NCI-H748 treated with DMSO at 0.1 percent for 48 hours (cell line): ENCODE data around the gene ZNF33B.
A peak's percentile ranks its signal among the peaks of the same experiment; 100 is the strongest.
"Not testable (repeated sequence)": the region's sequence is repeated elsewhere in the genome, so short reads cannot be mapped to it uniquely, and the experiment has no call there.

Source experiments
- DNase-seq: peaks from one replicate; lab custom pipeline; 2025; lab: John Stamatoyannopoulos, UW

The ZNF33B gene

GRCh38 chr10:42638055-42638820 lies at the start of gene ZNF33B:
ZNF33B (minus strand) TSS chr10:42638570; CDS start chr10:42636928, 1,642 bp downstream.
- DNase-seq = peak; percentile 78

DNA sequence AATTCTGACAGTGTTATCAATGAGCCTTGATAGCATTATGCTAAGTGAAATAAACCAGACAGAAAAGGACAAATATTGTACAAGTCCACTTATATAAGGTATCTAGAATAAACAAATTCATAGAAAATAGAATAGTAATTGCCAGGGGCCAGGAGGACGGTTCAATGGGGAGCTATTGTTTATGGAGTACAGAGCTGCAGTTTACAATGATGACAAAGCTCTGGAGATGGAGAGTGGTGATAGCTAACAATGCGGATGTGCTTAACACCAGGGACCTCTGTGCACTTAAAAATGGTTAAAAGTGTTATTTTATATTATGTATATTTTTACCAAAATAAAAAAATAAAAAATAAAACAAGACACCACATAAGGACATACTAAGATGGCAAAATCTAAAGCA lies 46.1 kb upstream of the ZNF33B start:
- no peak for DNase-seq

GRCh38 chr10:42680267-42680666 lies 41.9 kb upstream of the ZNF33B start:
- no peak for DNase-seq

DNA sequence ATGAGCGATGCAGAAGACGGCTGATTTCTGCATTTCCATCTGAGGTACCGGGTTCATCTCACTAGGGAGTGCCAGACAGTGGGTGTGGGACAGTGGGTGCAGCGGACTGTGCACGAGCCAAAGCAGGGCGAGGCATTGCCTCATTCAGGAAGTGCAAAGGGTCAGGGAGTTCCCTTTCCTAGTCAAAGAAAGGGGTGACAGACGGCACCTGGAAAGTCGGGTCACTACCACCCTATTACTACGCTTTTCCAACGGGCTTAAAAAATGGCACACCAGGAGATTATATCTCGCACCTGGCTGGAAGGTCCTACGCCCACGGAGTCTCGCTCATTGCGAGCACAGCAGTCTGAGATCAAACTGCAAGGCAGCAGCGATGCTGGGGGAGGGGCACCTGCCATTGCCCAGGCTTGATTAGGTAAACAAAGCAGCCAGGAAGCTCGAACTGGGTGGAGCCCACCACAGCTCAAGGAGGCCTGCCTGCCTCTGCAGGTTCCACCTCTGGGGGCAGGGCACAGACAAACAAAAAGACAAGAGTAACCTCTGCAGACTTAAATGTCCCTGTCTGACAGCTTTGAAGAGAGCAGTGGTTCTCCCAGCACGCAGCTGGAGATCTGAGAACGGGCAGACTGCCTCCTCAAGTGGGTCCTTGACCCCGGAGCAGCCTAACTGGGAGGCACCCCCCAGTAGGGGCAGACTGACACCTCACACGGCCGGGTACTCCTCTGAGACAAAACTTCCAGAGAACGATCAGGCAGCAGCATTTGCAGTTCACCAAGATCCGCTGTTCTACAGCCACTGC lies 27.0 kb upstream of the ZNF33B start:
- DNase-seq = not testable (repeated sequence)

GRCh38 chr10:42654419-42654818 lies 16.0 kb upstream of the ZNF33B start:
- DNase-seq = no peak

DNA sequence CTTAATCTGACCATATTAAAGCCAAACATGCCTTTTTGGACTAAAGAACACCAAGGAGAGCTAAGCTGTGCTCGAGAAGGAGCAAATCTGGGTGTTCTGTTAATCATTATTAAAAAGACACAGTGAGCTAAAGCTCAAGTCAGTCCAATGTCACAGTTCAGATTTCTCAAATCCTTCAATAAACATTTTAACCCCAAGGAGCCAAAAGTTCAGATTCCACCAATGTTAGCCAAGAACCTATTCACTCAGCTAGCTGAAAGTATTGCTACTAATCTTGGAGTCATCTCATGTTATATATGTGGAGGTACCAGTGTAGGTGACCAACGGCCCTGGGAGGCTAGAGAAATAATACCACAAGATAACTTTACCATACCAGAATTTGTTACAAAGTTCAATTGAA lies 14.5 kb upstream of the ZNF33B start:
- DNase-seq = no peak

DNA sequence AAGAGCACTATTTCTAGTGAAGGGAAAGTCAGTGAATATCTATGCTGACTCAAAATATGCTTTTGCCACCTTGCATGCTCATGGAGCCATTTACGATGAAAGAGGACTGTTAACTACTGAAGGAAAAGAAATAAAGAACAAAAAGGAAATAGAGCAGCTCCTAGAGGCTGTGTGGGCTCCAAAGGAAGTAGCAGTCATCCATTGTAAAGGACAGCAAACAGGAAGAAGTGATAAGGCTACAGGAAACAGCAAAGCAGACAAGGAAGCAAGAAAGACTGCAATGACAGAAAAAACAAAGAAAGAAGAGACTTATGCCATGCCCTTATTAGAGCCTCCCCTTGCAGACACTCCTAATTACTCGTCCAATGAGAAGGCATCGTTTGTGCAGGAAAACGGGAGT lies 12.0 kb upstream of the ZNF33B start:
- no peak for DNase-seq

GRCh38 chr10:42648512-42648911 lies 10.1 kb upstream of the ZNF33B start:
- DNase-seq = no peak

DNA sequence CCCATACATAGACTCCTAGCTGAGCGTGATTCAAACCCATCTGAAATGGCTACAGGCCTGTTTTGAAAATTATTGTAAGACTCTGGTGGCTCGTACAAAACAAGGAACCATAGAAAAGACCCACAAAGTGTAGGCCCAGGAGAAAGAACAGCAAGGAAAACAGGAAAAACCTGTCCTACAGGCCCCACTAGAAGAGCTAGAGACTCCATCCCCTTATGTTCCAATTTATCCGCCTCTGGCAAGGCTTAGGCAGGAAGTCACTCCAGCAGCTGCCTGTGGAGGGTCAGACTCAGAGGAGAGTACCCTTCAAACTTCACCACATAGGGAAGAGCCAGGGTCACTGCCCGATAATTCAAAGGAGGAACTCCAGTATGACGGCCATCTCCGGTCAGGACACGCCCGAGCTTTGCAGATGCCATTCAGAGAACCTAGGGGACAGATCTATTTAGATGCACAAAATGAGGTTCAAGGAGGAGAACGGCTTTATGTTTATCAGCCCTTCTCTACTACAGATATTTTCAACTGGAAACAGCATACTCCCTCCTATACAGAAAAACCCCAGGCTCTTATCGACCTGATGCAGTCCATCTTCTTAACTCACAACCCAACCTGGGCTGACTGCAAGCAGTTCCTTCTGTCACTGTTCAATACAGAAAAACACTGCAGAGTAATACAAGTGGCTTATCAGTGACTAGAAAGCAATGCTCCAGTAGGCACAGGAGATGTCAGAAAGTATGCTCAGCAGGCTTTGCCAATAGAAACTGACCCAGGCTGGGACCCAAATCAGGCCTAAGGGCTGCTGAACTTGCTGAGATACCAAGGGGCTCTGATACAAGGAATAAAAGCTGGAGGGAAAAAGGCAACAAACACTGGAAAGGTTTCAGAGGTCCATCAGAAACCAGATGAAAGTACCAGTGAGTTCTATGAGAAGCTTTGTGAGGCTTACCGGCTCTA lies 8.6 kb upstream of the ZNF33B start:
- peak; percentile 46 for DNase-seq

DNA sequence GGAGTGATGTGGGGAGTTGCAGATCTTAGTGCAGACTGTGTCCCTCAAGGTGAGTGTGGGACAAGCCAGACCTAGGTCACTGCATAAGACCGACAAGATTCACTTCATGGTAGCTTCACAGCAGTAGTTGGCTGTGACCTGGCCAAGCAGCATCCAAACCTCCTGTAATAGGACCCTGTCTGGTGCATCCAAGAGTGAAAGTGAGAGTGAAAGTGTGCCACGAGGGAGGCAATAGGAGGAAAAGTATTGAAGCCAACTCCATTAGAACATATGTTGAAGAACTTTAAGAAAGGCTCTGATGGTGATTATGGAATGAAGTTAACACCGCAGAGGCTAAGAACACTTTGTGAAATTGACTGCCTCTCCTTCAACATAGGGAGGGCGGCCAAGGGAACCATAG lies 7.8 kb upstream of the ZNF33B start:
- DNase-seq = no peak

DNA sequence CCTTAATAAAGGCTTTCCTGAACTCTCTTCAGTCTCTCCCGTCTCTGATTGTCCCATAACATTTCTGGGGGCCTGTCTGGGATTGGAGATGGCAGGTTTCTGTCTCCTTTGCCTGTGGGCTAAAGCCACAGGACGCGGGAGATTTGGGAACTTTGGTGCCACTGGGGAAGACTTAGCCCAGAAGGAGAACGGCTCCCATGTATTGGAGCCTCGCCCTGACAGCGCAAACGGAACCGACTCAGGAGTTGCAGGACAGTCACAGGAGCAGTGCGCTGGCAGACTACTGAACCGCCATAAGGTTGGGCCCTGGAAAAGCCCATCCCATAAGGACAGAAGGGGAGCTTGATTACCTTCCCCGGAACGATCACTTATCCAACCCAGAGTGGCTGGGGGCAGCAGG lies 7.1 kb upstream of the ZNF33B start:
- DNase-seq = no peak

DNA sequence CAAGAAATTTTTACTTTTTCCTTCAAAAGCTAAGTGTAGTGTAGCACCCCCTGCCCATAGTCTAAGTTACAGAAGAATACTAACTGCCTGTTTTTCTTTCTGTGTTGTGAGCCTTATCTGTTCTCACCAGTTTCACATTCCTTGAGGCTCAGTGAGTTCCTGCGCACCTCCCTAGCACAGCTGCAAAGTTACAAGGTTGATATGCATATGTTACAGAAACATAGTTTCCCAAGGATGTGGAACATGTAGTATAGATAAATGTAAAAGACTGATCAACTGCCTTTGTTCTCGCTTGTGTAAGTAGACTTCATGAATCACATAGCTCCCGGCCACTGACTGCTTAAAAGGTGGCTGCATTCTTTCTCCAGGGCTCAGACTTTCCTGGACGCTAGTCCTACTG lies 6.7 kb upstream of the ZNF33B start:
- no peak for DNase-seq

DNA sequence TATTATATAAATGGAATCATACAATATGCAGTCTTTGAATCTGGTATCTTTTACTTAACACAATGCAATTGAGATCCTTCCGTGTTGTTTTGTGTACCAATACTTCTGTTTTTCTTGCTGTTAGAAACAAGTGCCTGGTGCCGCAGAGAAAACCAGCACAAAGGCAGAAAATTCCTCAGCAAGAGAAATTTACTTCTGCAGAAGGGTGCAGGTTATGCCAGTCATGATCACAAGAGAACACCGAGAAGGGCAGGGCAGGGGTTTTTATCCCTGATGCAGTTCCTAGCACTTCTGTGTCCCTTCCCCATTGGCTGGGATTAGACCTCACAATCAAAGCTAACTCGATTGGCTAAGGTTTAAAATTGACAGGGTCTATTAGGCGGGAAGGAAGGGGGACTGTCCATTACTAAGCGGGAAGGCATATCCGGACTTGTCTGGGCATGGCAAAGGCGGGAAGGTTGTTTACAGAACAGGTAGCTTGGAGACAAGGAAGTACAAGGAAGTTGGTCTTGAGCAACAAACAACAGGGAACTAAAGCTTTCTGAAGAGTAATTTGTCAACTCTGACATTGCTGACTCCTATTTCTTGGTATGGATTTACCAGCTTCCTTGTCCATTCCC lies 2.4 kb upstream of the ZNF33B start:
- no peak for DNase-seq

DNA sequence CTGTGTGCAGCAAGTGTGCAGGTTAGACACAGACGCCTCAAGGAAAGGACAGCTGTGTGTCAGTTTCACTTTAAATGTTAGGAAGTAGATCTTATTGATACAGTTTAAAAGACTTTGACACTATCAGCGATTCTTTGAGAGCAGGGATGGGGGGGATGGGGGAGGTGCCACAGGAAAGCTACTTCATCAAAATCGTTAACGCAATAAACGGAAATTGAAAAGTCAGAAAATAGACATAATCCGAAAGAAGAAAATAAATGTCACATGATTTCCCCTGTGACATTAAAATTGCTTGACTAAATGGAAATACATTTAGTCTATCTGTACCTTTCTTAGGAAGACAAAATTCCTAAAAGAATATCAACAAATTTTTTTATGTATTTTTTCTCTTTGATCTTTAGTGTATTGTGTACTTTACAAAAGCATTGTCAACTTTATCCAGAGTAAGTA lies 476 bp upstream of the ZNF33B start:
- no peak for DNase-seq

DNA sequence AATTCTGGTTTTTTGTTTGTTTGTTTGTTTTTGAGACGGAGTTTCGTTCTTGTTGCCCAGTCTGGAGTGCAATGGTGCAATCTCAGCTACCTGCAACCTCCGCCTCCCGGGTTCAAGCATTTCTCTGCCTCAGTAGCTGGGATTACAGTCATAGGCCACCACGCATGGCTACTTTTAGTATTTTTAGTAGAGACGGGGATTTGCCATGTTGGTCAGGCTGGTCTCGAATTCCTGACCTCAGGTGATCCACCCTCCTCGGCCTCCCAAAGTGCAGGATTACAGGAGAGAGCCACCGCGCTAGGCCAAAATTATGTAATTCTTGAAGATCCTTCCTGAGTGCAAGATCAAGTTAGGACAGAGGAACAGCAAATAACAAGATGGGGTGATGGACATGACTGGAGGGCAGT lies 719 bp downstream of the ZNF33B start:
- DNase-seq = no peak

GRCh38 chr10:42637142-42637541 lies 1.2 kb downstream of the ZNF33B start:
- no peak for DNase-seq

- no peak for DNase-seq
These were observed 3.3 kb downstream of the ZNF33B start for GRCh38 chr10:42635098-42635497.

GRCh38 chr10:42632564-42632963 lies 5.8 kb downstream of the ZNF33B start:
- DNase-seq = no peak

GRCh38 chr10:42630537-42631134 lies 7.7 kb downstream of the ZNF33B start:
- DNase-seq = no peak

DNA sequence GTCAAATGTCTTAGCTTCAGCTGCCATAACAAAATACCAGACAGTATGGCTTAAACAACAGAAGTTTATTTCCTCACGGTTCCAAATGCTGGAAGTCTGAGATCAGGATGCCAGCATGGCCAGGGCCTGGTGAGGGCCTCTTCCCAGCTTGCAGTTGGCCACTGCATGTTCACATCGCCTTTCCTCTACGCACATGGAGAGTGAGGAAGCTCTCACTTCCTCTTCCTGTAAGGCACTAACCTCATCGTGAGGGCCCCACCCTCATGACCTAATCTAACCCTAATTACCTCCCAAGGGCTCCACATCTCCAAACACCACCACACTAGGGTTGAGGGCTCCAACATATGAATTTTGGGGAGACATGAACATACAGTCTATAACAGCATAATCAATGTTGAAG lies 14.4 kb downstream of the ZNF33B start:
- no peak for DNase-seq

GRCh38 chr10:42618424-42618823 lies 19.9 kb downstream of the ZNF33B start:
- DNase-seq = no peak
